GM12864 (cell line): ENCODE results near the gene GNB1L.

Experiments used
- DNase-seq: peaks from one replicate; pipeline ENCODE4 v3.0.0-alpha.2; 2011; ENCODE audit warnings: low read depth
- H3K4me3 ChIP-seq: 2 replicates; pipeline ENCODE4 v1.5.1; 2011; ENCODE audit warnings: mild to moderate bottlenecking, low read depth, low read length, control low read depth
- TF ChIP-seq, protein P1 (sequence below): IDR thresholded peaks from 2 replicates; pipeline ENCODE4 v1.5.1; 2011; ENCODE audit warnings: low read depth, mild to moderate bottlenecking, moderate library complexity, low read length, control low read depth, inconsistent platforms; ENCODE audit errors: missing control alignments

The GNB1L gene

DNA sequence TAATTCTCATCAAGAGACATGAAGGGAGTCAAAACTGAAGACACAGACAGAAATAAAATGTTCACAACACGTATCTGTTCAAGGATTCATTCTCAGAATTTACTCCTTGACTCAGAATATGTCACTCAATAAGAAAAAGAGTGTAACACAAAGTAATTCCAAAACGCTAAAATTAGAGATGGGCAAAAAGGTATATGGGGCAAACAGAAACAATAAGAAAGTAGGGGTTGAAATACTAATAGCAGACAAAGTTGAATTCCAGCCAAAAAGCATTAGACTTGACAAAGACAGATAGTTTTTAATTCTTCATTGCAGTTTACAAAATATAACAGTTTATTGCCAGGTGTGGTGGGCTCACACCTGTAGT lies 26.7 kb downstream of the GNB1L start:
- DNase-seq = no peak
- TF ChIP-seq, protein P1, sequence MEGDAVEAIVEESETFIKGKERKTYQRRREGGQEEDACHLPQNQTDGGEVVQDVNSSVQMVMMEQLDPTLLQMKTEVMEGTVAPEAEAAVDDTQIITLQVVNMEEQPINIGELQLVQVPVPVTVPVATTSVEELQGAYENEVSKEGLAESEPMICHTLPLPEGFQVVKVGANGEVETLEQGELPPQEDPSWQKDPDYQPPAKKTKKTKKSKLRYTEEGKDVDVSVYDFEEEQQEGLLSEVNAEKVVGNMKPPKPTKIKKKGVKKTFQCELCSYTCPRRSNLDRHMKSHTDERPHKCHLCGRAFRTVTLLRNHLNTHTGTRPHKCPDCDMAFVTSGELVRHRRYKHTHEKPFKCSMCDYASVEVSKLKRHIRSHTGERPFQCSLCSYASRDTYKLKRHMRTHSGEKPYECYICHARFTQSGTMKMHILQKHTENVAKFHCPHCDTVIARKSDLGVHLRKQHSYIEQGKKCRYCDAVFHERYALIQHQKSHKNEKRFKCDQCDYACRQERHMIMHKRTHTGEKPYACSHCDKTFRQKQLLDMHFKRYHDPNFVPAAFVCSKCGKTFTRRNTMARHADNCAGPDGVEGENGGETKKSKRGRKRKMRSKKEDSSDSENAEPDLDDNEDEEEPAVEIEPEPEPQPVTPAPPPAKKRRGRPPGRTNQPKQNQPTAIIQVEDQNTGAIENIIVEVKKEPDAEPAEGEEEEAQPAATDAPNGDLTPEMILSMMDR = no peak
- no peak overlapping the region for H3K4me3 ChIP-seq

DNA sequence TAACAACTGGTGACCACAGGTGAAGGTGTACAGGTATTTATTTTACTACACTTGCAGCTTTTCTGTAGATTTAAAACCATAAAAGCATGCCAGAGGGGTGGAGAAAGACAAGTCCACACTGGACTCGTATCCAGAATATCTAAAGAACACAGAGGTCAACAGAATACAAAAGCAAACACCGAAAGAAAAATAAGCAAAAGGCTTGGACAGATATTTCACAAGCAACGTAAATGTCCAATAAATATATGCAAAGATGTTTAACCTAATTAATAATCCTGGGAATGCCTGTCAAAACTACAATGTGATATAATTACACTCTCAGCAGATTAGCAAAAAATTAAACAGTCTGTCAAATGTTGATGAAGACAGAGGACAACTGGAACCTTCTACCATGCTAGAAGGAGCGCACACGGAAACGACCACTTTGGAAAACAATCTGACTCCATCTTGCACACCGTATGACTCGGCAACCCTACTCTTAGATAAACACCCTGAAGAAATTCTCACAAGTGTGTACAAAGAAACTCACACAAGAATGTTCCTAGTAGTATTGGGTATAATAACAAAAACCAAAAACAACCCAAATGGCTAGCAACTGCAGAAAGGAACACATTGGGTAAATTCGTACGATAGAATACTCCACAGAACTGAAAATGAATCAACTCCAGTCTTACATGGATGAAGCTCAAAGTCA lies 27.2 kb downstream of the GNB1L start:
- DNase-seq = no peak
- TF ChIP-seq, protein P1 = no peak
- no peak overlapping the region for H3K4me3 ChIP-seq

DNA sequence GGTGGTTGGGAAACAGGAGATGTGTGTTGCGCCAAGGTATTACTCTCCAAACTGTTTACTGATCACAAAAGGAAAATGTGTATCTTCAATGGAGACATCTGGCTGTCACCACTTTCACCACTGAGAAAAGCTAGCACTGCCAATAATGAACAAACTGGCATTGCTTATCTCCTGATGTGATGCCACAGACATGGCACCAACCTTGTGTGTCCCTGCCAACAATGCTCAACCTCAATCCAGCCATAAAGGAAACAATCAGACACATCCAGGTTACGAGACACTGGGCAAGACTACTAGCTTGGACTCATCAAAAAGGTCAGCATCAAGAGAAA lies 28.1 kb downstream of the GNB1L start:
- TF ChIP-seq, protein P1 = no peak
- H3K4me3 ChIP-seq = no peak overlapping the region
- DNase-seq = no peak

DNA sequence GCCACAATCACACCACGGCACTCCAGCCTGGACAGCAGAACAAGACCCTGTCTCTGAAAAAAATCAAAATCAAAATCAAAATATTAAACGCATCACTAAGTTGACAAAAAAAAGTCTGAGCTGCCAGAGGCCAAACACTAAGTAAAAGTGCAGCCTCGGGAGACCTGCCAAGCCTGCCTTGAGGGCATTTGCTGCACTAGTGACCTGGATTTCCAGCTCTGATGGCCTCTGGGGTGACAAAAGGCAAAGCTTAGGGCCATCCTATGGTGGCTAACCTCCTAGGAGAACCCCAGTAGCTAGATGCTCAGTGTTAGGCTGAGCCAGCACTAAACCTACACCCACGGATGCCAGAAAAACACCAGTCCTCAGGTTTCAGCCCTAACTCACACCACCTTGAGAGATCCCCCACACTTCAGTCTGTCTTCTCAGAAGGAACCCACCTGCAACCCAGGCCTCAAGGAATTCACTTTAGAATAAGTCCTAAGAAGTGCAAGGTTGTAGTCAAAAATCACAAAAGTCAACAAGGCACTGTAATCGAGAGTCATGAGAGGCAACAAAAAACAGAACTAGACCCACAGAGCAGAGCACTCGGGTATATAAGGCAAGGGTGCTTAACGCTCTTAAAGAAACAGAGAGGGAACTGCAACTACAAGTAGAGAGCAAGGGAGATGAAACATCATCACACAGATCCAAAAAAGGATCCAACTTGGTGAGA lies 28.6 kb downstream of the GNB1L start:
- no peak for DNase-seq

DNA sequence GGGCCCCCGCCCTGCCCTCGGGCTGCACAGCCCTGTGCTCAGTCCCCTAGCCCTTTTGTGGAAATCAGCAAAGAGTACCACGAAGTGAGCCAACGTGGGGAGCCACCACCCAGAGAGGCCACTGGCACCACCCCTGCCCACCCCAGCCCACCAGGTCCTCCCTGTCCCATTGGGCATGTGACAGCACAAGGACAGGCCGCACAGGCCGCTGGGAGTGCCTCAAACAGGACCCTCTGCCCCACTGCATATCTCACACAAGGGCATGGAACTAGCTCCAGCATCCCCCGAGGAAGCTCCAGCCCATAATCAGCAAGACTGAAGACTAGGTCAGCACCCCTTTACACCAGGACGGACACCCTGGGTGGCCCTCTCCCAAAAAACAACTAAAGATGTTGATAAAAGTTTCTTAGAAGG lies 29.7 kb downstream of the GNB1L start:
- no peak for DNase-seq
- H3K4me3 ChIP-seq = no peak overlapping the region
- TF ChIP-seq, protein P1 = no peak

More for the DNA sequence above, 28.6 kb downstream of the GNB1L start:
- H3K4me3 ChIP-seq = no peak overlapping the region
- TF ChIP-seq, protein P1 = no peak

DNA sequence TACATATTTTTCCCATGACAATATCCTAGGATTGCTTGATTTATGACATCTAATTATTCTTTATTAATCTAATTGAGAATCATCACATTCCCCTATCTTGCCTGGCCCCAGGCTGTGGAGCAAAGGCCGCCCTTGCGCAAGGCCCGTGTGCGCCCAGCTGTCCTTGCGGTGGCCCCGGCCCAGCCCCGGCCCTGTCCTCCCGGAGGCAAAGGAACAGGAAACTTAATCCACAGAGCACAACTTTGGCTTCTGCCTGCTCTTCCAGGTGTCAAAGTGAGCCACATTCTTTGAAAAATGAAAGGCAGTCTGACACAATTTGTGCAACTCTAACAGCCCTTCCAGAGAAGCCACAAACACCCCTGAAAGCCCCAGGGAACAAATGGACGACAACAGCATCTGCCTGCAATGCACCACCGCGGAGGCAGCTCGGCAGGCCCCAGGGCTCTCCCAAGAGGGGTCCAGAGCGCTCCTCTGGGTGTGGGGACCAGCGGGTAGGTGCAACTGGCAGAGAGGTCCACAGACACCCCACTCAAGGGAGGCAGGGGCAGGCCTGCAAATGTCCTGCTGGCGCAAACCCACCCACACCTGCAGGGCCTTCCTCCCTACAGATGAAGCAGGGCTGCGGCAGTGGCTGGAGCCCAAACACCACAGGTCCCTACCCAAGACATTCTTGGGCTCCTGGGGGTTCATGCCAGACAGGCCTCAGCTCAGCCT lies 30.3 kb downstream of the GNB1L start:
- no peak for DNase-seq
- no peak overlapping the region for H3K4me3 ChIP-seq
- TF ChIP-seq, protein P1 = no peak
